ENCODE data around the gene ADGRG2.
"Not testable (repeated sequence)": the region's sequence is repeated elsewhere in the genome, so short reads cannot be mapped to it uniquely, and the experiment has no call there.

ADGRG2 gene

GRCh38 chrX:19005909-19006308, 116.4 kb downstream of the ADGRG2 start:
- H3K4me3 Mint-ChIP-seq = no peak overlapping the region
- no peaks in the 10 kb centered on the region for H3K36me3 Mint-ChIP-seq (ENCODE audit: low read depth)
- H3K27me3 Mint-ChIP-seq (ENCODE audit: low read depth) = no peaks in the 10 kb centered on the region
- H3K4me1 Mint-ChIP-seq (ENCODE audit: low read depth) = no peaks in the 10 kb centered on the region
- no peak overlapping the region for H3K27ac Mint-ChIP-seq
- no peaks in the 10 kb centered on the region for H3K9me3 Mint-ChIP-seq

DNA sequence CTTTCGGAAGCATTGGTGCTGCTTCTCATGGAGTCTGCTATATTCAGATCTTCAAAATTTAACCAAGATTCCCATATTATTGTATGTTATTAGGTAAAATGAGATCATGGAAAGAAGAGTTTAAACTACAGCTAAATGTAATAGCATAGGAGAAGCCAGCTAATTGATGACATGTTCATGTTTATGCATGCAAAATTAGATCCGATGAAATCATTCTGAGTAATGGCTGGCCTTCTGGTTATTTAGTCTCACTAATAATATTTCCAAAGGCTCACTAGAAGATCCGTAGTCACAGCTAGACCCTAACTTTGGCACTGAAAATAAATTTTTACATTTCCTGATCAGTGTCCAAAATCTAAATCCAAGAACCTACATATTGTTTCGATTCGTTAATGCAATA, 118.5 kb downstream of the ADGRG2 start:
- no peak overlapping the region for H3K27ac Mint-ChIP-seq

GRCh38 chrX:18998653-18999052, 123.6 kb downstream of the ADGRG2 start:
- no peaks in the 10 kb centered on the region for H3K27me3 Mint-ChIP-seq (ENCODE audit: low read depth)
- H3K4me1 Mint-ChIP-seq (ENCODE audit: low read depth) = no peaks in the 10 kb centered on the region
- H3K36me3 Mint-ChIP-seq (ENCODE audit: low read depth) = no peaks in the 10 kb centered on the region
- no peaks in the 10 kb centered on the region for H3K9me3 Mint-ChIP-seq
- H3K27ac Mint-ChIP-seq = no peak overlapping the region
- no peak overlapping the region for H3K4me3 Mint-ChIP-seq

More for the DNA sequence above, 118.5 kb downstream of the ADGRG2 start:
- Mint-ChIP-seq H3K9me3 (no peaks in the 10 kb centered on the region), H3K4me1 (ENCODE audit: low read depth) (no peaks in the 10 kb centered on the region), H3K36me3 (ENCODE audit: low read depth) (no peaks in the 10 kb centered on the region), H3K27me3 (ENCODE audit: low read depth) (no peaks in the 10 kb centered on the region), H3K4me3 (no peak overlapping the region)

- Mint-ChIP-seq H3K27me3 (ENCODE audit: low read depth) (no peaks in the 10 kb centered on the region), H3K4me1 (ENCODE audit: low read depth) (no peaks in the 10 kb centered on the region), H3K9me3 (no peaks in the 10 kb centered on the region), H3K27ac (no peak overlapping the region), H3K4me3 (no peak overlapping the region), H3K36me3 (ENCODE audit: low read depth) (no peaks in the 10 kb centered on the region)
These were observed 124.4 kb downstream of the ADGRG2 start for GRCh38 chrX:18997916-18998315.

DNA sequence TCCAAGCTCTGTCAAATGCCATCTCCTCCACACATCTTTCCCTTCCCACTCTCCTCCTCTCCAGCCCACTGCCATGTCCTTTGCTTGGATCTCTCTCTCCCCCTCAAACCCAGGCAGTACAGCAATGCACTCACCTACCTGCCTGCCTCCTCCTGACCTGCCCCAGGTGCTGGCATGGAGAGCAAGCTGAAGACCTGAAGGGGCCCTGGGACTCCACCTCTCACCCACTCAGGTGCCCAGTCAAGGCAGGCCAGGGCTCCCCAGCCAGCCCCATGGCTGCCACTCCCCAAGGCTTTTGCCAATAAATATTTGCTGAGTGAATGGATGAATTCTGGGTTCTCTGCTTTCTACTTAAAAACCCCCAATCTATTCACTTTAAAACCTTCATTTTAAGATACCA, 125.7 kb downstream of the ADGRG2 start:
- Mint-ChIP-seq H3K4me3 (no peak overlapping the region), H3K27ac (no peak overlapping the region), H3K9me3 (no peaks in the 10 kb centered on the region), H3K27me3 (ENCODE audit: low read depth) (no peaks in the 10 kb centered on the region), H3K36me3 (ENCODE audit: low read depth) (no peaks in the 10 kb centered on the region), H3K4me1 (ENCODE audit: low read depth) (no peaks in the 10 kb centered on the region)

- no peak overlapping the region for H3K4me3 Mint-ChIP-seq
- H3K27me3 Mint-ChIP-seq (ENCODE audit: low read depth) = no peaks in the 10 kb centered on the region
These were observed 127.0 kb downstream of the ADGRG2 start for GRCh38 chrX:18995221-18995620.

GRCh38 chrX:18994713-18995112, 127.6 kb downstream of the ADGRG2 start:
- H3K36me3 Mint-ChIP-seq (ENCODE audit: low read depth) = no peaks in the 10 kb centered on the region
- no peaks in the 10 kb centered on the region for H3K4me1 Mint-ChIP-seq (ENCODE audit: low read depth)
- no peak overlapping the region for H3K27ac Mint-ChIP-seq
- no peaks in the 10 kb centered on the region for H3K9me3 Mint-ChIP-seq
- H3K4me3 Mint-ChIP-seq = no peak overlapping the region
- no peaks in the 10 kb centered on the region for H3K27me3 Mint-ChIP-seq (ENCODE audit: low read depth)

More at GRCh38 chrX:18995221-18995620, 127.0 kb downstream of the ADGRG2 start:
- no peaks in the 10 kb centered on the region for H3K4me1 Mint-ChIP-seq (ENCODE audit: low read depth)
- H3K9me3 Mint-ChIP-seq = no peaks in the 10 kb centered on the region
- H3K36me3 Mint-ChIP-seq (ENCODE audit: low read depth) = no peaks in the 10 kb centered on the region
- no peak overlapping the region for H3K27ac Mint-ChIP-seq

GRCh38 chrX:18992829-18993228, 129.4 kb downstream of the ADGRG2 start:
- no peaks in the 10 kb centered on the region for H3K36me3 Mint-ChIP-seq (ENCODE audit: low read depth)
- H3K27ac Mint-ChIP-seq = no peak overlapping the region
- H3K9me3 Mint-ChIP-seq = no peaks in the 10 kb centered on the region
- H3K4me3 Mint-ChIP-seq = no peak overlapping the region
- no peaks in the 10 kb centered on the region for H3K27me3 Mint-ChIP-seq (ENCODE audit: low read depth)
- H3K4me1 Mint-ChIP-seq (ENCODE audit: low read depth) = no peaks in the 10 kb centered on the region

- H3K4me3 Mint-ChIP-seq = peak overlapping the region; percentile 78
These were observed 137.2 kb downstream of the ADGRG2 start for GRCh38 chrX:18985186-18985435.

DNA sequence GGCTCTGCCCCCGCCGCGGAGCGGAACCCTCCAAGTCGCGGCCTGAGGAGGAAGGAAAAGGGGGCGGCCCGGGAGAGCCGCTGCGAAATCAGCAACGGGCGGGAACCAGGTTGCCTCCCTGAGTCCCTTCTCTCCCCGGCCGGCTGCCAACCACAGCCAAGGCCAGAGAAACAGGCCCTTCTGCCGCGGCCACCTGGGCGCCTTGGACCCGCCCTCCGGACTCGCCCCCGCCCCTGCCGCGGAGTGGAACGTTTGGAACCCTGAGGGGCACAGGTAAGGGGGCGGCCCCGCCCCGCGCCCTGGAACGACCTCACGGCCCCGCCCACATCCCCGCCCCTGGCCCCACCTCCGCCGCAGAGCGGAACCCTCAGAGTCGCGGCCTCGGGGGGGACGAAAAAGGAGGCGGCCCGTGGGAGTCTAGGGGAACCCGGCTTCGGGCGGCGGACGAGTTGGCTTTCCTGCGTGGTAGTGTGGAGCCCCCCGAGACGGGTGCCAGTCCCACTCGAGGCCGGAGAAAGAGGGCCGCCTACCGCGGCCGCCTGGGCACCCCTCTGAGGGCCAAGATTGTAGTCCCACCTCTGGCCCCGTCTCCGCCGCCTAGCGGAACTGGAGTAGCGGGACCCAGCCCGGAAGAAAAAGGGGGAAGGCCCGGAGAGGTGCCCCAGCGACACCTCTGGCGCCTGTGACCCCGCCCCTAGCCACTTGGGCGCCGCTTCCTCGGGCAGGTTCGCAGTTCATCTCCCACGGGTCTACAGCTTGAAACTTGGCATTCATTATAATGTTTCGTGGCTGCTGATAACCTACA, 137.7 kb downstream of the ADGRG2 start:
- no peaks in the 10 kb centered on the region for H3K9me3 Mint-ChIP-seq
- H3K27me3 Mint-ChIP-seq (ENCODE audit: low read depth) = no peaks in the 10 kb centered on the region
- H3K4me1 Mint-ChIP-seq (ENCODE audit: low read depth) = peaks cover 4% of the 10 kb centered on the region
- H3K27ac Mint-ChIP-seq = peak overlapping the region; percentile 56
- peak overlapping the region; percentile 78 for H3K4me3 Mint-ChIP-seq
- H3K36me3 Mint-ChIP-seq (ENCODE audit: low read depth) = no peaks in the 10 kb centered on the region

More at GRCh38 chrX:18985186-18985435, 137.2 kb downstream of the ADGRG2 start:
- H3K9me3 Mint-ChIP-seq = no peaks in the 10 kb centered on the region
- H3K27ac Mint-ChIP-seq = peak overlapping the region; percentile 56
- peaks cover 4% of the 10 kb centered on the region for H3K4me1 Mint-ChIP-seq (ENCODE audit: low read depth)
- no peaks in the 10 kb centered on the region for H3K27me3 Mint-ChIP-seq (ENCODE audit: low read depth)
- H3K36me3 Mint-ChIP-seq (ENCODE audit: low read depth) = no peaks in the 10 kb centered on the region

DNA sequence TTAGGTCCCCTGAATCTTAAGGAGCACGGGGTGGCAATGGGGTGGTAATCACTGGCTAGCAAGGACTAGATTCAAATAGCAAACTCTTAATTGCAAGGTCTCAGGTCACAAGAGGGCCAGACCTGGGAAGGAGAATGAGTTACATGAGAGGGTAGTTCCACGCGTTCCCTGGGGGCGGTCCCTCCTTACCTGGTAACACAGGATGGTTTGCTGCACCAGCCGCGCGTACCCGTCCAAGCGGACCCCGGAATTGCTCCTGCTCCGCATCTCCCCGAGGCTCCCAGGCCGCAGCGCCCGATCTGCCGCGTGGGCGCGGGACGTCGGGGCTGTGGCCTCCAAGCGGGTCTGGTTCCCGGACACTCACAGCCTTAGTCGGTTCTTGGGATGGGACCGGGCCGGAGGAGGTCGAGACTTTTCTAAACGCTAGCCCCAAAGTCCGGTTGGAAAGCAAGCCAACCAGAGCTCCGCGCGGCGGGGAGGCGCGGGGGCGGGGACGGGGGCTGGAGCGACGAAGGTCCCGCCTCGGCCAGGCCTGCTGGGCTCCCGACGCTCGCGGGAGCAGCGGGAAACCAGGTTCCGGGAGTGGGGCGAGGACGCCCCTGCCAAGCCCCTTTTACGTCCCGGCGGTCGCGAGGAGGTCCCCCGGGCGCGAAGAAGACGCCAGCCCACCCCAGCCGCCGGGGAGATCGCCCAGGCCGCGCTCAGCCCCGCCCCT, 138.4 kb downstream of the ADGRG2 start, which contains the start of gene PHKA2:
PHKA2 (minus strand) TSS at position 449 of the 715 bp plus-strand sequence; CDS start at position 267, 182 bp downstream.
- H3K27ac Mint-ChIP-seq = peak within 1 kb of the TSS; percentile 65
- no peaks in the 10 kb centered on the region for H3K36me3 Mint-ChIP-seq (ENCODE audit: low read depth)
- no peaks in the 10 kb centered on the region for H3K27me3 Mint-ChIP-seq (ENCODE audit: low read depth)

GRCh38 chrX:18981124-18981807, 141.0 kb downstream of the ADGRG2 start:
- peaks cover 4% of the 10 kb centered on the region for H3K4me1 Mint-ChIP-seq (ENCODE audit: low read depth)
- H3K27me3 Mint-ChIP-seq (ENCODE audit: low read depth) = no peaks in the 10 kb centered on the region
- H3K27ac Mint-ChIP-seq = no peak overlapping the region
- H3K36me3 Mint-ChIP-seq (ENCODE audit: low read depth) = no peaks in the 10 kb centered on the region
- no peak overlapping the region for H3K4me3 Mint-ChIP-seq
- no peaks in the 10 kb centered on the region for H3K9me3 Mint-ChIP-seq

More for the DNA sequence above, 138.4 kb downstream of the ADGRG2 start, which contains the start of gene PHKA2:
- Mint-ChIP-seq H3K4me3 (peak within 1 kb of the TSS; percentile 79), H3K9me3 (no peaks in the 10 kb centered on the region), H3K4me1 (ENCODE audit: low read depth) (peaks cover 4% of the 10 kb centered on the region)

- not testable (repeated sequence) for H3K4me3 Mint-ChIP-seq; H3K36me3 Mint-ChIP-seq (ENCODE audit: low read depth); H3K27ac Mint-ChIP-seq; H3K9me3 Mint-ChIP-seq; H3K27me3 Mint-ChIP-seq (ENCODE audit: low read depth); H3K4me1 Mint-ChIP-seq (ENCODE audit: low read depth)
These were observed 142.0 kb downstream of the ADGRG2 start for GRCh38 chrX:18980262-18980661.

- Mint-ChIP-seq H3K36me3 (ENCODE audit: low read depth) (peaks cover 2% of the 10 kb centered on the region), H3K27ac (no peak overlapping the region), H3K4me3 (no peak overlapping the region), H3K4me1 (ENCODE audit: low read depth) (no peaks in the 10 kb centered on the region), H3K9me3 (no peaks in the 10 kb centered on the region), H3K27me3 (ENCODE audit: low read depth) (no peaks in the 10 kb centered on the region)
These were observed 147.3 kb downstream of the ADGRG2 start for GRCh38 chrX:18974993-18975392.
